Caco-2 (cell line): ENCODE measurements around the gene KLHDC8A. TPM values are rescaled to one million over a fixed set of nuclear protein-coding genes. Genes with fewer than 3 reads are reported as not detected.

Source experiments
- BruUV-seq: library from RNA; stranded (reverse); fragments of 400-500 nt; replicated peaks from 2 replicates; lab custom pipeline; 2021; lab: Mats Ljungman, UMichigan
- CTCF ChIA-PET: fragments of 300-600 bp; sonication (Branson Sonifier 250); formaldehyde crosslinking; loops from one replicate; lab custom pipeline; 2022; ENCODE audit warnings: antibody characterized with exemption; lab: Charles Lee
- POLR2A ChIA-PET: fragments of 300-600 bp; sonication (Branson Sonifier 250); formaldehyde crosslinking; loops from one replicate; lab custom pipeline; 2022; ENCODE audit warnings: antibody characterized with exemption; lab: Charles Lee
- DNase-seq, 2 experiments: peaks; one replicate each; pipeline versions ENCODE4 v3.0.0 to v3.0.0-alpha.2; 2020 to 2022
- H3K27me3 ChIP-seq: replicated peaks from 2 replicates; pipeline ENCODE4 v1.6.0; 2011; ENCODE audit warnings: low read length; ENCODE audit not compliant: control insufficient read depth, insufficient read depth
- H3K36me3 ChIP-seq: 2 replicates; pipeline ENCODE4 v1.5.1; 2011; ENCODE audit warnings: low read length; ENCODE audit not compliant: control insufficient read depth, insufficient read depth
- H3K4me1 ChIP-seq: fragments of 250-450 bp; sonication (Bioruptor Pico); 2 replicates; pipeline ENCODE4 v1.5.1; 2020; ENCODE audit warnings: mild to moderate bottlenecking
- H3K4me3 ChIP-seq: 2 replicates; pipeline ENCODE4 v1.5.1; 2011; ENCODE audit warnings: low read depth, mild to moderate bottlenecking, control low read depth, low read length
- H3K9me3 ChIP-seq: fragments of 250-450 bp; sonication (Bioruptor Pico); 2 replicates; pipeline ENCODE4 v1.5.1; 2020; ENCODE audit warnings: mild to moderate bottlenecking, moderate library complexity
- H3K27ac Mint-ChIP-seq: one replicate; pipeline ENCODE4 v1.8.0; 2022; ENCODE audit warnings: mixed read lengths; ENCODE audit not compliant: unreplicated experiment
- H3K27me3 Mint-ChIP-seq: one replicate; pipeline ENCODE4 v1.8.0; 2022; ENCODE audit warnings: mixed read lengths; ENCODE audit not compliant: insufficient read depth, unreplicated experiment
- H3K36me3 Mint-ChIP-seq: one replicate; pipeline ENCODE4 v1.8.0; 2022; ENCODE audit warnings: mild to moderate bottlenecking, mixed read lengths; ENCODE audit not compliant: insufficient read depth, unreplicated experiment
- H3K4me1 Mint-ChIP-seq: one replicate; pipeline ENCODE4 v1.8.0; 2022; ENCODE audit warnings: low read depth, mixed read lengths; ENCODE audit not compliant: unreplicated experiment
- H3K4me3 Mint-ChIP-seq: one replicate; pipeline ENCODE4 v1.8.0; 2022; ENCODE audit warnings: mild to moderate bottlenecking, moderate library complexity, mixed read lengths; ENCODE audit not compliant: unreplicated experiment
- H3K9me3 Mint-ChIP-seq: one replicate; pipeline ENCODE4 v1.8.0; 2022; ENCODE audit warnings: mixed read lengths; ENCODE audit not compliant: unreplicated experiment
- intact Hi-C: fragments of 100-400 bp; cut with micrococcal nuclease; formaldehyde crosslinking; loops from one replicate; pipeline ENCODE4 v1.10.0; 2022; ENCODE audit not compliant: unreplicated experiment
- total RNA-seq: library from RNA; stranded (reverse); gene quantifications from 2 replicates; pipeline ENCODE4 v1.2.3, GENCODE V29; 2022
- TF ChIP-seq, protein P1 (sequence below), 2 experiments: fragments of 200-600 bp in 1 of 2; IDR thresholded peaks; 1 replicate in 1 of 2; 2 replicates in 1 of 2; pipeline versions ENCODE4 v1.5.1 to v1.8.0; 2011 to 2022; ENCODE audit warnings: antibody characterized with exemption in 1 of 2, control low read depth in 1 of 2, inconsistent platforms in 1 of 2, low read depth in 1 of 2, low read length in 1 of 2, mild to moderate bottlenecking in 1 of 2, moderate library complexity in 1 of 2; ENCODE audit not compliant: insufficient read depth in 1 of 2, severe bottlenecking in 1 of 2, unreplicated experiment in 1 of 2

The KLHDC8A gene
- total RNA-seq, 1 experiment from 2014 or later, result not detected

DNA sequence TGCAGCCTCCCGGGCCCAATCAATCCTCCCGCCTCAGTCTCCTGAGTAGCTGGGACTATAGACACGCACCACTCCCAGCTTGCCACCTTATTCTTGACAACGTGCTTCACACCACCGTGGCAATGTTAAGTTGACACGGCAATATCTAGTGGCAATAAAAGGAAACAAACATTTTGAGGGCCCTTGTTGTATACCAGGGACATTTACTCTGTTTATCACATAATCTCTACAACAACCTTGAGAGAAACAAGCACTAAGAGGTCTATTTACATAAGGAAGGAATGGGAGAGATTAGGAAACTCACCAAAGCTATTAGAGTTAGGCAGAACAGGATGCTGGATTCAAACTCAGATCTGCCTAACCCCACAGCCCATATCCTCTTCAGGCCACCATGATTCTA, 3.1 kb downstream of the KLHDC8A start:
- Histone ChIP-seq H3K4me3 (no peak overlapping the region), H3K9me3 (no peaks in the 10 kb centered on the region), H3K36me3 (no peaks in the 10 kb centered on the region), H3K27me3 (no peaks in the 10 kb centered on the region), H3K4me1 (peaks cover 4% of the 10 kb centered on the region; the same call in 1 of the 2 replicates)
- DNase-seq, result no peak
- TF ChIP-seq, protein P1, sequence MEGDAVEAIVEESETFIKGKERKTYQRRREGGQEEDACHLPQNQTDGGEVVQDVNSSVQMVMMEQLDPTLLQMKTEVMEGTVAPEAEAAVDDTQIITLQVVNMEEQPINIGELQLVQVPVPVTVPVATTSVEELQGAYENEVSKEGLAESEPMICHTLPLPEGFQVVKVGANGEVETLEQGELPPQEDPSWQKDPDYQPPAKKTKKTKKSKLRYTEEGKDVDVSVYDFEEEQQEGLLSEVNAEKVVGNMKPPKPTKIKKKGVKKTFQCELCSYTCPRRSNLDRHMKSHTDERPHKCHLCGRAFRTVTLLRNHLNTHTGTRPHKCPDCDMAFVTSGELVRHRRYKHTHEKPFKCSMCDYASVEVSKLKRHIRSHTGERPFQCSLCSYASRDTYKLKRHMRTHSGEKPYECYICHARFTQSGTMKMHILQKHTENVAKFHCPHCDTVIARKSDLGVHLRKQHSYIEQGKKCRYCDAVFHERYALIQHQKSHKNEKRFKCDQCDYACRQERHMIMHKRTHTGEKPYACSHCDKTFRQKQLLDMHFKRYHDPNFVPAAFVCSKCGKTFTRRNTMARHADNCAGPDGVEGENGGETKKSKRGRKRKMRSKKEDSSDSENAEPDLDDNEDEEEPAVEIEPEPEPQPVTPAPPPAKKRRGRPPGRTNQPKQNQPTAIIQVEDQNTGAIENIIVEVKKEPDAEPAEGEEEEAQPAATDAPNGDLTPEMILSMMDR (IDR thresholded peaks at IDR 0.05; ENCODE audit: insufficient read depth in 1 of 2, low read depth in 1 of 2, low read length in 1 of 2, severe bottlenecking in 1 of 2, unreplicated experiment in 1 of 2), result no peak
- intact Hi-C loops, result loop anchor here (1.0 kb wide), 1 partner anchor 132 kb away; no protein-coding TSS in a partner anchor
- CTCF ChIA-PET, result interaction anchor here (0.6 to 2.8 kb wide), 35 partner anchors 9 to 1023 kb away, joined by 3 to 90 read pairs (median 4); partner anchors contain the start of gene CDK18
- no peaks in the 10 kb centered on the region for H3K36me3 Mint-ChIP-seq
- POLR2A ChIA-PET, result no interaction called here
- H3K9me3 Mint-ChIP-seq, result no peaks in the 10 kb centered on the region
- BruUV-seq, result no TSS peak
- H3K4me3 Mint-ChIP-seq, result no peak overlapping the region
- H3K27ac Mint-ChIP-seq, result no peak overlapping the region
- peaks cover 8% of the 10 kb centered on the region for H3K27me3 Mint-ChIP-seq
- peaks cover 6% of the 10 kb centered on the region for H3K4me1 Mint-ChIP-seq

DNA sequence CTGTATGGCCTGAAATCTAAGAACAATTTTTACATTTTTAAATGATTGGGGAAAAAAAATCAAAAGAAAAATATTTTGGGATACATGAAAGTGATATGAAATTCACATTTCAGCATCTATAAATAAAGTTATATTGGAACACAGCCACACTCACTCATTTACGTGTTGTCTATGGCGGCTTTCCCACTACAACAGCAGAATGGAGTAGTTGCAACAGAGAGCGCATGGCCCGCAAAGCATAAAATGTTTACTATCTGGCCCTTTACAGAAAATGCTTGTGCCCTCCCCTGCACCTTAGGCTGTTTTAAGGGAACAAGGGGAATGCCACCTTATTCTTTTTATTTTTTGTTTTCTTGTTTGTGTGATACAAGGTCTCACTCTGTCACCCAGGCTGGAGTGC, 3.5 kb downstream of the KLHDC8A start:
- H3K36me3 Mint-ChIP-seq, result no peaks in the 10 kb centered on the region
- Histone ChIP-seq H3K4me1 (peaks cover 4% of the 10 kb centered on the region; the same call in 1 of the 2 replicates), H3K9me3 (no peaks in the 10 kb centered on the region), H3K36me3 (no peaks in the 10 kb centered on the region), H3K4me3 (no peak overlapping the region), H3K27me3 (no peaks in the 10 kb centered on the region)
- peaks cover 7% of the 10 kb centered on the region for H3K27me3 Mint-ChIP-seq
- TF ChIP-seq, protein P1 (IDR thresholded peaks at IDR 0.05; ENCODE audit: insufficient read depth in 1 of 2, low read depth in 1 of 2, low read length in 1 of 2, severe bottlenecking in 1 of 2, unreplicated experiment in 1 of 2), result no peak
- H3K9me3 Mint-ChIP-seq, result no peaks in the 10 kb centered on the region
- ChIA-PET POLR2A (no interaction called here), CTCF (interaction anchor here (1.0 to 2.8 kb wide), 12 partner anchors 13 to 373 kb away, joined by 3 to 90 read pairs (median 4); no protein-coding TSS in a partner anchor)
- intact Hi-C loops, result no loop called here
- H3K4me3 Mint-ChIP-seq, result no peak overlapping the region
- BruUV-seq, result no TSS peak
- no peak overlapping the region for H3K27ac Mint-ChIP-seq
- no peak for DNase-seq
- H3K4me1 Mint-ChIP-seq, result peaks cover 6% of the 10 kb centered on the region

DNA sequence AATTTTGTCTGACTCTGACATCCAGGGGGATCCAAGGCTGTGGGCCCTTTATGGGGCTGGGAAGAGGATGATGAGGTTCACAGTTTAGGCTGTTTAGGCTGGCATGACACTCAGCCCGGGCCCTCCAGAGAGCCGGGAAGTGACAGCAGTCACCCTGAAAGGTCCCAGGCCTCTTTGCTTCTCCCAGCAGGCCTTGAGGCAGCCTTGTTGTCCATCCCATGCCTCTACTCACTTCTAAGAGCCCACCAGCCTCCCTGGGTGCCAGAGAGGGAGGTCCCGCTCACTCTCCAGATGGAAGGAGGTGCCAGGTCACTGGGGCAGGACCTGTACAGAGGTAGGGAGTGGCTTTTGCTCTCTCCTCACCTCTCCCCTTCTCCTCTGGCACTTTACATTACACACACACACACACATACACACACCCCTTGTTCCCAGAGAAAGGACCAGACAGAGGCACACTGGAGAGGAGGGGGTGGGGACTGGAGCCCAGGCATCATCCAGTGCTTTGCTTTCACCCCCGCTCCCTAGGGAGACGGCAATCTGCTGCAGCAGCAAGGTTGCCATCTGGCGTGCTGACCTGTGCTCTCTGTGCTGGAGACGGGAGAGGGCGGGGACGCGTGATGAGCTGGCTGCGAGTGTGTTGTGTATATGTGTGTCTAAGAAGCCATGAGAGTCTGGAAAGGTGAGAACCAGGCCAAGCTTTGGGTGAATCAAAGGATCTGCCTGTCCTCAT, 4.6 kb downstream of the KLHDC8A start:
- Histone ChIP-seq H3K27me3 (no peaks in the 10 kb centered on the region), H3K4me3 (no peak overlapping the region), H3K9me3 (no peaks in the 10 kb centered on the region), H3K4me1 (peaks cover 4% of the 10 kb centered on the region; the same call in 1 of the 2 replicates), H3K36me3 (no peaks in the 10 kb centered on the region)
- no peaks in the 10 kb centered on the region for H3K27me3 Mint-ChIP-seq
- no peak overlapping the region for H3K27ac Mint-ChIP-seq
- POLR2A ChIA-PET, result no interaction called here
- peaks cover 6% of the 10 kb centered on the region for H3K4me1 Mint-ChIP-seq
- H3K36me3 Mint-ChIP-seq, result no peaks in the 10 kb centered on the region
- H3K9me3 Mint-ChIP-seq, result no peaks in the 10 kb centered on the region
- BruUV-seq, result no TSS peak
- TF ChIP-seq, protein P1 (IDR thresholded peaks at IDR 0.05; ENCODE audit: insufficient read depth in 1 of 2, low read depth in 1 of 2, low read length in 1 of 2, severe bottlenecking in 1 of 2, unreplicated experiment in 1 of 2), result no peak
- no peak overlapping the region for H3K4me3 Mint-ChIP-seq
- no peak for DNase-seq
- CTCF ChIA-PET, result interaction anchor here (2.8 kb wide), 1 partner anchor 134 kb away, joined by 90 read pairs; no protein-coding TSS in a partner anchor
- intact Hi-C loops, result no loop called here
